ENCODE measurements around the gene ABCC4.
"Not testable (repeated sequence)": the region's sequence is repeated elsewhere in the genome, so short reads cannot be mapped to it uniquely, and the experiment has no call there.

ABCC4 gene

GRCh38 chr13:95191821-95192563, 109.3 kb downstream of the ABCC4 start:
- peak; percentile 55 to 62 for DNase-seq

GRCh38 chr13:95188128-95188527, 113.1 kb downstream of the ABCC4 start:
- DNase-seq = no peak

GRCh38 chr13:95185851-95186250, 115.4 kb downstream of the ABCC4 start:
- no peak for DNase-seq

GRCh38 chr13:95185311-95185710, 115.9 kb downstream of the ABCC4 start:
- peak in 1 of 2 experiments; percentile 38 for DNase-seq

- no peak for DNase-seq
Observed at GRCh38 chr13:95184317-95184716, 116.9 kb downstream of the ABCC4 start.

- DNase-seq = no peak
Observed at GRCh38 chr13:95182570-95183265, 118.5 kb downstream of the ABCC4 start.

GRCh38 chr13:95181586-95181985, 119.7 kb downstream of the ABCC4 start:
- no peak for DNase-seq

- DNase-seq = no peak
Observed at GRCh38 chr13:95180513-95181245, 120.6 kb downstream of the ABCC4 start.

GRCh38 chr13:95176611-95177259, 124.5 kb downstream of the ABCC4 start:
- DNase-seq = no peak

GRCh38 chr13:95174517-95174916, 126.7 kb downstream of the ABCC4 start:
- no peak for DNase-seq

- no peak for DNase-seq
Observed at GRCh38 chr13:95168191-95168590, 133.1 kb downstream of the ABCC4 start.

- DNase-seq = not testable (repeated sequence)
Observed at GRCh38 chr13:95167003-95167402, 134.2 kb downstream of the ABCC4 start.

- DNase-seq = no peak
Observed at GRCh38 chr13:95164830-95165229, 136.4 kb downstream of the ABCC4 start.

GRCh38 chr13:95160112-95160906, 140.9 kb downstream of the ABCC4 start:
- no peak for DNase-seq

- DNase-seq = no peak
Observed at GRCh38 chr13:95159458-95159857, 141.8 kb downstream of the ABCC4 start.

GRCh38 chr13:95156208-95156607, 145.0 kb downstream of the ABCC4 start:
- DNase-seq = no peak

- DNase-seq = peak in 1 of 2 experiments; percentile 20
Observed at GRCh38 chr13:95155504-95155903, 145.7 kb downstream of the ABCC4 start.

- DNase-seq = no peak
Observed at GRCh38 chr13:95155093-95155492, 146.2 kb downstream of the ABCC4 start.

- DNase-seq = peak in 1 of 2 experiments; percentile 51
Observed at GRCh38 chr13:95154413-95154886, 146.8 kb downstream of the ABCC4 start.

GRCh38 chr13:95153647-95154412, 147.4 kb downstream of the ABCC4 start:
- DNase-seq = peak; percentile 74 to 94

- DNase-seq = no peak
Observed at GRCh38 chr13:95151942-95152587, 149.2 kb downstream of the ABCC4 start.

All from NCI-H1930 (cell line).